ENCODE measurements around the gene BCL2L1.

BCL2L1 gene

DNA sequence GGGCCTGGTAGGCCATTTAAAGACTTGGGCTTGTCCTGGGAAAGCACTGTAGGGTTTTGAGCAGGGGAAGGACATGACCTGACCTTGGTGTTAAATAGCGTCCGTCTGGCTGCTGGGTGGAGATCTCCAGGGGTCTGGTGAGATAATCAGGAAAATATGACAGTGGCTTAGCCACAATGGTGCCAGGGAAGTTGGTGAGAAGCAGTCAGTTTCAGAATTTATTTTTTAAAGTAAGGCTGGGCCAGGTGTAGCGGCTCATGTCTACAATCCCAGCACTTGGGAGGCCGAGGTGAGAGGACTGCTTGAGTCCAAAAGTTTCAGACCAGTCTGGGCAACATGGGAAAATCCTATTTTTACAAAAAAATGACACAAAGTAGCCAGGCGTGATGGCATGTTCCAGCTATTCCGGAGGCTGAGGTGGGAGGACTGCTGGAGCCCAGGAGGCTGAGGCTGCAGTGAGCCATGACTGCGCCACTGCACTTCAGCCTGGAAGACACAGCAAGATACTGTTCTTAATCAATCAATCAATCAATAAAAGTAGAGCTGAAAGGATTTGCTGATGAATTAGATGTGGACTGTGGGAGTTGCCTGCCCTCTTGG, 41.4 kb downstream of the BCL2L1 start:
- no peak for DNase-seq (ENCODE audit: low read depth)
- no peak overlapping the region for H3K4me3 ChIP-seq (ENCODE audit: low read depth, low read length)
- TF ChIP-seq, protein P1, sequence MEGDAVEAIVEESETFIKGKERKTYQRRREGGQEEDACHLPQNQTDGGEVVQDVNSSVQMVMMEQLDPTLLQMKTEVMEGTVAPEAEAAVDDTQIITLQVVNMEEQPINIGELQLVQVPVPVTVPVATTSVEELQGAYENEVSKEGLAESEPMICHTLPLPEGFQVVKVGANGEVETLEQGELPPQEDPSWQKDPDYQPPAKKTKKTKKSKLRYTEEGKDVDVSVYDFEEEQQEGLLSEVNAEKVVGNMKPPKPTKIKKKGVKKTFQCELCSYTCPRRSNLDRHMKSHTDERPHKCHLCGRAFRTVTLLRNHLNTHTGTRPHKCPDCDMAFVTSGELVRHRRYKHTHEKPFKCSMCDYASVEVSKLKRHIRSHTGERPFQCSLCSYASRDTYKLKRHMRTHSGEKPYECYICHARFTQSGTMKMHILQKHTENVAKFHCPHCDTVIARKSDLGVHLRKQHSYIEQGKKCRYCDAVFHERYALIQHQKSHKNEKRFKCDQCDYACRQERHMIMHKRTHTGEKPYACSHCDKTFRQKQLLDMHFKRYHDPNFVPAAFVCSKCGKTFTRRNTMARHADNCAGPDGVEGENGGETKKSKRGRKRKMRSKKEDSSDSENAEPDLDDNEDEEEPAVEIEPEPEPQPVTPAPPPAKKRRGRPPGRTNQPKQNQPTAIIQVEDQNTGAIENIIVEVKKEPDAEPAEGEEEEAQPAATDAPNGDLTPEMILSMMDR (IDR thresholded peaks at IDR 0.05; ENCODE audit: low read depth, low read length, missing control alignments): no peak

DNA sequence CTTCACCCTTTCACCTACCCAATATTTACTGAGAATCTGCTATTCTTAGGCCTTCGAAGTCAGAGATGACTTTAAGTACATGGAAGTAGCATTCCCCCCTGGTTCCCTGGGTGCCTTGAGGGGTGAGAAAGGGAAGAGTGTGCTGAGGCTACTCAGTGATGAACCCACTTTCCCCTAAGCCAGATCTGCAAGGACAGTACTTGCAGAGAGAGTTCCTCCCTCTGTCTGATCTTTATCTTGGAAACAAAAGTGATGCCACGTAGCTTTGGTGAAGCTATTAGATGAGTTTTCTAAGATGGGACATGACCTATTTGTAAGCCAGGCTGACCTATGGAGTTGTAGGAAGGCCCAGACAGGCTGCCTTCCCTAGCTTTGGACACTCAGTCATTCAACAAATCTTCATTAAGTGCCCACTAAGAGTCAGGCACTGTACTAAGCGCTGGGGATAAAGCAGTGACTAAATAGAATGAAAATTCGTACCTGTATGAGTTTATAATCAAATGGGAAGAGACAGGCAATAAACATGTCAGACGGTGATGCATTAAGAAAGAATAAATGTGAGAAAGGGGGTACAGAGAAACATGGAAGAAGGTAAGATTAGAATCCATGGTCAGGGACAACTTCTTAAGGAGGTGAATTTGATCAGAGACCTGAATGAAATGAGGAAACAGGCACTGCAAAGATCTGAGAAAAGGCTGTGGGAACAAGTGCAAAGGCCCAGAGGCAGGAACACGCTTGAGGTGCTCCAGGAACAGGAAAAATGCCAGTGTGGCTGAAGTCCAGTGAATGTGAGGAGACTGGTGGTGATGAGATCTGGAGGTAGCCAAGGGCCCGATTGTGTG, 42.2 kb downstream of the BCL2L1 start:
- TF ChIP-seq, protein P1 (IDR thresholded peaks at IDR 0.05; ENCODE audit: low read depth, low read length, missing control alignments): no peak
- no peak for DNase-seq (ENCODE audit: low read depth)
- no peak overlapping the region for H3K4me3 ChIP-seq (ENCODE audit: low read depth, low read length)

DNA sequence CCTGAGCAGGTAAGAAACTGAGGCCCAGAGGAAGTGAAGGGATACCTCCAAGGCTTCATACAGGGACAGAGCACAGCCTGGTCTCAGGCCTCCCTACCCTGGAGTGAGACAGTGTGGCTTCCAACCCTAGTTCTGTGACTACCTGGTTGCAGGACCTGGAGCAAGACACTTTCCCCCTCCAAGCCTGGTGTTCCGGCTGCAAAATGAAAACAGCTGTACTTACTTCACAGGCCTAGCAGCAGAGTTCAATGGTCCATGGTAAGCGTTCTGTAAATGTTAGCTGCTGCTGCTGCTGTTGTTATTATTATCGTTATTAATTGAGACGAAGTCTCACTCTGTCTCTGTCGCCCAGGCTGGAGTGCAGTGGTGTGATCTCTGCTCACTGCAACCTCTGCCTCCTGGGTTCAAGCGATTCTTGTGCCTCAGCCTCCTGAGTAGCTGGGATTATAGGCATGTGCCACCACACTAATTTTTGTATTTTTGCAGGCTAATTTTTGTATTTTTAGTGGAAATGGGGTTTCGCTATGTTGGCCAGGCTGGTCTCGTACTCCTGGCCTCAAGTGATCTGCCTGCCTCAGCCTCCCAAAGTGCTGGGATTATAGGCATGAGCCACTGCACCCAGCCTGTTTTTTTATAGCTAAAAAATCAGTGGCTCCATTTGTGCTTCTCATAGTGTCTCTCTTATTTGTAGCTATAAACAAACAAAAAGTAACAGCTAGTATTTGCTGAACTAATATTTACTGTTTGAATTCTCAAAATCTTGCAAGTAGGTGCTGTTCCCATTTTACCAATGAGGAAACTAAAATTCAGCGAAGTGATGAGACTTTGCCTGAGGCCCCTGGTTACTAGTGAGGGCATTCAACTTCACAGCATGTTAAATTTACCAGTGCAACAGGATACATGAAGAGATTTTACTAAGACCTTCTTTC, 43.0 kb downstream of the BCL2L1 start:
- TF ChIP-seq, protein P1 (IDR thresholded peaks at IDR 0.05; ENCODE audit: low read depth, low read length, missing control alignments): no peak
- no peak for DNase-seq (ENCODE audit: low read depth)
- no peak overlapping the region for H3K4me3 ChIP-seq (ENCODE audit: low read depth, low read length)

DNA sequence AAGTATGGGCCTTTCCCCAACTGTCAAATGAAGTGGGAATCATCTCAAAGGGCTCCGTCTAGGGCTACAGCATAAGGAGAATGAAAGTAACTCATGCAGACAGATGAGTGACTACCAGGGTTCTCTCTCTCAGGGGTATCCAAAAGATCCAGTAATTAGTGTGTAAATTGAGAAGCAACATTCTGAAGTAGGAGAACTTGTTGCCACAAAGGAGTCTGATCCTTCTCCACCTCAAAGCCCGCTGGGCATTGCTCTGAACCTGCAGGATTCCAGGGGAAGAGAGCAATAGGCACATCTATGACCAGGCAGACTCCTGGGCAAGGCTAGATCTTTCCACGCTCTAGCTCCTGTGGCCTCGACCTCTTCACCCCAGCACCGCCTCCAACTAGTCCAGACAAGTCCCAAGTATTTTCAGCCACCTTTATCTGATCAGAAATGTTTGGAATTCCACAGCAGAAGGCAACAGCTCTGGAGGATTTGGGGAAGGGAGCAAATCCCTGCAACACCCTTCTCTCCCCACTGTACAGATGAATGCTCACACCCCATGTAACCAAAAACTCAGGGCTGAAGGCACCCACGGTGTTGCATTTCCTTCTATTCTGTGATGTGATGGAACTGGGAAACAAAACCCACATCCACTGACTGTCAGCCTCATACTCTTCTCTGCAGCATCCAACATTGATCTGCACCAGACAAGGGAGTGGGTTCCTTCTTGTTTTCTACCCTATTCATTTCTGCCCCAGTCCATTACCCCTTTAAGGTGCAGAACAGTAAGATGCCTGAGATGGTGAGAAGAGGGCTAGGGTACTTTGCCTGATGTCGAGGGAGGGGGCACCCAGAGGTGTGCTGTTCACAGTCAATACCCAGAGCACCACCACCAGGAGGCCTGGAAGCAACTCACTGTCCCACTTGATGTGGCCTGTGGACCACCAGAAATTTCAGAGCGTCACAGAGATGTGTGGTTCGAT, 44.0 kb downstream of the BCL2L1 start:
- no peak for DNase-seq (ENCODE audit: low read depth)
- TF ChIP-seq, protein P1 (IDR thresholded peaks at IDR 0.05; ENCODE audit: low read depth, low read length, missing control alignments): no peak
- H3K4me3 ChIP-seq (ENCODE audit: low read depth, low read length): no peak overlapping the region

DNA sequence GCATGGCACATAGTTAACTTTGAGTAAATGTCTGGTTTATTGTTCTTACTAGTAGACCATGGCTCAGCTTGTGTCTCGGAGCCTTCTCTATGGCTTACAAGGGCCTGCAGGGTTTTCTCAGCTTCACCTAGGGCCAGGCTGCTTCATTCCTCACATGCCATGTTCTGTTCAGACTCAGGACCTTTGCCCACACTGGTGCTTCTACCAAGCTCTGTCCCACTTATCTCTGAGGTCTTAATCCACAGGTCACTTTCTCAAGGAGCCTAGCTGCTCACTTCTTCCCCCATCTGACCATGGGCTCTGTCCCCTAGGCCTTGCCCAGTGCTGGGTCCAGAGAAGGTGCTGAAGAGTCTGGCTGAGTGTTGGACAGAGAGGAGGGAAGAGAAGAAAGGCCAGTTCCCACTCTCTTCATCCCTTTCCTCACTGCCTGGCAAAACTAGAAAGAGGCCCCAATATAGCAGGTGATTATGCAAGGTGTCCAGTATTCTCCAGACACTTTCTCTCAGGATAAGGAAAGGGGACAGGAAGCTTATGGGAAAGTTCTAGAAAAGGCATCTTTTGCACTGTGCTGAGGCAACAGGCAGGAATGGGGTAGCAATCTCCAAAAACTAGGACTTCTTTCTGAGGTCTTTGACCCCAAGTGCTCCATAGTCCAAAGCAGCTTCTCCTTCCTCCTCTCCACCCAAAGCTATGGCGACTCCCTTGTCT, 45.0 kb downstream of the BCL2L1 start:
- H3K4me3 ChIP-seq (ENCODE audit: low read depth, low read length): no peak overlapping the region
- DNase-seq (ENCODE audit: low read depth): no peak
- TF ChIP-seq, protein P1 (IDR thresholded peaks at IDR 0.05; ENCODE audit: low read depth, low read length, missing control alignments): no peak

Data from GM12864 (cell line).